Lower lobe of right lung (tissue), 2 donors: Measurements from ENCODE around the gene PLXNA4. TPM values are rescaled to one million over a fixed set of nuclear protein-coding genes. Genes with fewer than 3 reads are reported as not detected.

Source experiments
- ATAC-seq, 2 donors: fragments of 200-7000 bp; cut with Tn5 transposase; one replicate each; pipeline ENCODE4 v1.9.1; 2020 to 2022; ENCODE audit warnings: mild to moderate bottlenecking in 2 of 2, moderate library complexity in 2 of 2
- DNase-seq: peaks from one replicate; pipeline ENCODE4 v3.0.0-alpha.2; 2020
- H3K27ac ChIP-seq: fragments of 200-600 bp; one replicate; pipeline ENCODE4 v1.8.0; 2022
- H3K27me3 ChIP-seq: fragments of 200-600 bp; one replicate; pipeline ENCODE4 v1.8.0; 2022; ENCODE audit warnings: low read depth
- H3K36me3 ChIP-seq: fragments of 200-600 bp; one replicate; pipeline ENCODE4 v1.8.0; 2022; ENCODE audit warnings: mild to moderate bottlenecking
- H3K4me1 ChIP-seq: fragments of 200-600 bp; one replicate; pipeline ENCODE4 v1.8.0; 2022
- H3K4me3 ChIP-seq: fragments of 200-600 bp; one replicate; pipeline ENCODE4 v1.8.0; 2022; ENCODE audit warnings: mild to moderate bottlenecking
- H3K9me3 ChIP-seq: fragments of 200-600 bp; one replicate; pipeline ENCODE4 v1.8.0; 2022
- intact Hi-C: fragments of 100-400 bp; cut with DNase I; formaldehyde crosslinking; loops from one replicate; pipeline ENCODE4 v1.11.0; 2022
- total RNA-seq: library from RNA; stranded (reverse); fragmentation: NEBNext Ultra II Directional; extraction: Animal tissue kit (Norgen Biotek cat#: 25700); gene quantifications from one replicate; pipeline ENCODE4 v1.2.1, GENCODE V29; 2021
- TF ChIP-seq, protein P1 (sequence below): fragments of 200-600 bp; IDR thresholded peaks from one replicate; pipeline ENCODE4 v1.8.0; 2022; ENCODE audit warnings: antibody characterized with exemption, mild to moderate bottlenecking
- donor health status: DM: no; HTN: yes; CAD: no; lungs with severe emphysema.

PLXNA4 gene
- total RNA-seq, 1 donor from 2014 or later = 4.3 TPM

DNA sequence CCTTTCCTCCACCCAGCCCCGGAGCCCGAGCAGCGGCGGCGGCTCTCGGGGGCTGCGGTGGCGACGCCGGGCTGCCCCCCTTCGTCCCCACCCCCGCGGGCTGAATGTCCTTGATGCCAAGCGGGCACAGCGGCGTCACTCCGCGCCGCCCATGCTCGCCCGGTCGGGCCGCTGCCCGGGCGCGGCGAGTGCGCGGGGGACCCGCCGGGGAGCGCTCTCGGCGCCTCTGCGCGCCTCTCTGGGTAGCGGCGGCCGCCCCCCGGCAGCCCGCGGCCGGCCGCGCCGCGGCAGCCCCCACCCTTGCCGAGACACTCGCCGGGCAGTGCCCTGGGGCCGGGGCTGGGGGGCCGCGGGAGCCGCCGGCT lies 433 bp upstream of the PLXNA4 start:
- intact Hi-C loops = no loop called here
- no peak for ATAC-seq
- peaks cover 23% of the 10 kb centered on the region for H3K4me1 ChIP-seq
- DNase-seq = no peak
- H3K9me3 ChIP-seq = no peaks in the 10 kb centered on the region
- H3K27ac ChIP-seq = no peak overlapping the region
- H3K36me3 ChIP-seq = no peaks in the 10 kb centered on the region
- TF ChIP-seq, protein P1, sequence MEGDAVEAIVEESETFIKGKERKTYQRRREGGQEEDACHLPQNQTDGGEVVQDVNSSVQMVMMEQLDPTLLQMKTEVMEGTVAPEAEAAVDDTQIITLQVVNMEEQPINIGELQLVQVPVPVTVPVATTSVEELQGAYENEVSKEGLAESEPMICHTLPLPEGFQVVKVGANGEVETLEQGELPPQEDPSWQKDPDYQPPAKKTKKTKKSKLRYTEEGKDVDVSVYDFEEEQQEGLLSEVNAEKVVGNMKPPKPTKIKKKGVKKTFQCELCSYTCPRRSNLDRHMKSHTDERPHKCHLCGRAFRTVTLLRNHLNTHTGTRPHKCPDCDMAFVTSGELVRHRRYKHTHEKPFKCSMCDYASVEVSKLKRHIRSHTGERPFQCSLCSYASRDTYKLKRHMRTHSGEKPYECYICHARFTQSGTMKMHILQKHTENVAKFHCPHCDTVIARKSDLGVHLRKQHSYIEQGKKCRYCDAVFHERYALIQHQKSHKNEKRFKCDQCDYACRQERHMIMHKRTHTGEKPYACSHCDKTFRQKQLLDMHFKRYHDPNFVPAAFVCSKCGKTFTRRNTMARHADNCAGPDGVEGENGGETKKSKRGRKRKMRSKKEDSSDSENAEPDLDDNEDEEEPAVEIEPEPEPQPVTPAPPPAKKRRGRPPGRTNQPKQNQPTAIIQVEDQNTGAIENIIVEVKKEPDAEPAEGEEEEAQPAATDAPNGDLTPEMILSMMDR = no peak
- peaks cover 67% of the 10 kb centered on the region for H3K27me3 ChIP-seq
- H3K4me3 ChIP-seq = peak overlapping the region; percentile 57

DNA sequence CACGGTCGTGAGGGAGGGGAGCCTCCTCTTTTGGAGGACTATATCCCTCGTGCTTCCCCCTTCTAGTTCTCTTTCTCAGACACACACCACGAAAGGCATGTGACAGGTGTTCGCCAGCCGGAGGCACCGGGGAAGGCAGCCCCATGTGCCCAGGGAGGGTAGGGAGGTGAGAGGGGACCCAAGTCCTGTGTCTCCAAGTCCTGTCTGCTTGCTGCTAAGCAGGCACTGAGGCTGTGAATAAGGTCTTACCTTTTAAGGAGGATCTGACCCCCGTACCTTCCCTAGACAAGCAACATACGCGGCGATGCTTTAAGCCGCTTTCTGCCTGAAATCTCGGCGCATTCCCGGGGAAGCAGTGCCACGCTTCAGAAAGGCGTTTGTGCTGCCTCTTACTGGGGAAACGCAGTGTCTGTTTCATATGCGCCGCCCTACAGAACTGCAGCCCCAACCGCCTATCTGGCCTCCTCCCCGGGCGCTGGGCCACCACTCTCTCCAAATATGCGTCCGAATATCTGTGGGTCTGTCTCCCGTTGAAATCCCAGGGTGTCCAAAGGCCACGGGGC lies 770 bp downstream of the PLXNA4 start:
- no peak for DNase-seq
- intact Hi-C loops = no loop called here

DNA sequence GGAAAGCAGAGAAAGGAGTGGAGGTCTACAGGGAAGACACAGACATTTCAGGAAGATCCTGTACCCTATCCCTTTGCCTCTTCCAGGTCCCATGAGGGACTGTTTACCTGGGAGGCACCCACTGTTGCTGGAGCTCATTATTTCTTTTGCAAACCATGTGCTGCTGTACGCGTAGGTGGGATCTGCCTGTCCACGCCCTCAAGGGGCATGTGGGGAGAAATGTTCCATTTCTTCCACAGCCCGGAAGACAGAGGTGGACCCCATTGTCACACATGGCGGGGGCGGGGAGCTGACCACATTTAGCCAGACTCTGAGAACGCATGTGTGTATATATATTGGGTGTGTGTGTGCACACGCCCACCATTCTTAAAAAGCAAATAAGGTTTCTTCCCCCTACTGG lies 2.0 kb downstream of the PLXNA4 start:
- Histone ChIP-seq H3K27ac (no peak overlapping the region), H3K4me1 (peaks cover 23% of the 10 kb centered on the region), H3K9me3 (no peaks in the 10 kb centered on the region), H3K36me3 (no peaks in the 10 kb centered on the region), H3K27me3 (peaks cover 68% of the 10 kb centered on the region), H3K4me3 (no peak overlapping the region)
- no peak for ATAC-seq
- TF ChIP-seq, protein P1 = no peak
- intact Hi-C loops = no loop called here
- no peak for DNase-seq

More for the DNA sequence above, 770 bp downstream of the PLXNA4 start:
- peak overlapping the region; percentile 57 for H3K4me3 ChIP-seq
- no peak overlapping the region for H3K27ac ChIP-seq
- TF ChIP-seq, protein P1 = no peak
- ATAC-seq = peak; percentile 46 to 47
- peaks cover 68% of the 10 kb centered on the region for H3K27me3 ChIP-seq
- no peaks in the 10 kb centered on the region for H3K36me3 ChIP-seq
- peaks cover 23% of the 10 kb centered on the region for H3K4me1 ChIP-seq
- no peaks in the 10 kb centered on the region for H3K9me3 ChIP-seq

DNA sequence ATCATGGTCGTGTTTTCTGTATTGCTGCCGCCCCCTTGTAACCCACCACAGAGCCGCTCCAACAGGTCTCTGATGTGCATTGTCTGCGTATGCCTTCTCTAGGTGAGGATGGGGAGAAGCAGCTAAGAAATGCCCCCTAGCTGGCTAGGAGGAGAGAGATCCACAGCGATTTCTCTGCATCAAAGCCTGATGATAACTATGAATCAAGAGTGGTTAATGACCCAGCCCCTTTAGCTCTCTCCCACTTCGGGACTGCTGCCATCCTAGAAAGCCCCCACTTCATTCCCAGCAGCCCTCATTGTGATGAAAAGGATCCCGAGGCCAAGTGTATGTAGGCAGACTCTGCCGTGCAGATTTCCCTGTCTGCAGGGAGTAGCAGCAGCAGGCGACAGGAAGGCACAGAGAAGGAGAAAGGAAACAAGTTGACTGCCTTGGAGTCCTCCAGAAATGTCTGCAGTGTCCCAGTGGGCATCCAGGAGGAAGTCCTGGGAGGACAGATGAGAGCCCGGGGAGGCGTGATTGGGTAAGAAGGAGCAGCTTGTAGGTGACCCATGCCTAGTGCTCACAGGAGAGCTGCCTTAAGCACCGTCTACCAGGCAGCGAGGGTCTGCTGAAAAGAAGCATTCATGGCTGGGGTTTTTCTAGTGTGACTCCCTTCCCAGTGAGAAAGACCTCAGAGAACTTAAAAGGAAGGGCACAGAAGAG lies 2.9 kb downstream of the PLXNA4 start:
- ATAC-seq (no peak), DNase-seq (no peak)
- TF ChIP-seq, protein P1 = no peak
- Histone ChIP-seq H3K27me3 (peaks cover 63% of the 10 kb centered on the region), H3K9me3 (no peaks in the 10 kb centered on the region), H3K27ac (no peak overlapping the region), H3K4me3 (no peak overlapping the region), H3K36me3 (no peaks in the 10 kb centered on the region), H3K4me1 (peaks cover 23% of the 10 kb centered on the region)
- intact Hi-C loops = no loop called here

DNA sequence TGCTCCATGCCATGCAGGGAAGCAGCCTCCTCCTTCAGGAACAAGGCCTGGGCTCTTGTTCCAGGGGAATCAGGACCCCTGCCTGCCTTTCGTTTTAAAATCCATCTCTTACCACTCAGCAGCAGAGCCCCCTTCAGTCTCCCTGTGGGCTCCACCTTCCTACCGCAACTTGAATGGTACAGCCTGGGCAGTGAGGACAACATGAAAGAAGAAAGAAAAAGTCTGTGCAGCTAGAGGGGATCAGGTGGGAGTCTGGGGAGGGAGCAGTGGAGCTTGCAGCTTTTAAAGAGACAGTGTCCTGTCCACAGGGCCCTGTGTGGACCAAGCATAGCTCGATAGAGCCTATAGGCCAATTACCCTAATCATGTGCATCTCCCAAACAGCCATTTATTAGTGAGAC lies 3.7 kb downstream of the PLXNA4 start:
- intact Hi-C loops = no loop called here
- DNase-seq = no peak
- TF ChIP-seq, protein P1 = no peak
- Histone ChIP-seq H3K9me3 (no peaks in the 10 kb centered on the region), H3K4me1 (peaks cover 23% of the 10 kb centered on the region), H3K27ac (no peak overlapping the region), H3K4me3 (no peak overlapping the region), H3K36me3 (no peaks in the 10 kb centered on the region), H3K27me3 (peaks cover 54% of the 10 kb centered on the region)
- ATAC-seq = no peak
